K562 (cell line): ENCODE results near the gene TESK2. TPM values are rescaled to one million over a fixed set of nuclear protein-coding genes. Genes with fewer than 3 reads are reported as not detected.

ENCODE experiments used
- BCL6 ChIP-seq: fragments of 250-450 bp; sonication (Bioruptor Pico); IDR thresholded peaks from 2 replicates; pipeline ENCODE4 v1.4.0; 2020
- CC2D1A ChIP-seq: fragments of 450-650 bp; IDR thresholded peaks from 2 replicates; pipeline ENCODE4 v1.6.1; 2017; ENCODE audit warnings: mild to moderate bottlenecking
- KDM2B ChIP-seq: fragments of 250-450 bp; sonication (Bioruptor Pico); IDR thresholded peaks from 2 replicates; pipeline ENCODE4 v1.8.0; 2021; ENCODE audit warnings: mild to moderate bottlenecking, moderate library complexity
- TSC22D4 ChIP-seq: fragments of 450-650 bp; IDR thresholded peaks from 2 replicates; pipeline ENCODE4 v1.6.1; 2016; ENCODE audit warnings: missing genetic modification characterization, missing biosample characterization, control low read depth
- ZBTB7A ChIP-seq: IDR thresholded peaks from 2 replicates; pipeline ENCODE4 v1.6.1; 2011; ENCODE audit warnings: low read depth, mild to moderate bottlenecking, low read length, moderate library complexity, borderline replicate concordance; ENCODE audit not compliant: control insufficient read depth
- ZNF830 ChIP-seq: fragments of 250-450 bp; sonication (Bioruptor Pico); IDR thresholded peaks from 2 replicates; pipeline ENCODE4 v1.5.0; 2021; ENCODE audit warnings: mild to moderate bottlenecking
- polyA plus RNA-seq, 8 experiments: library from polyadenylated mRNA; depleted of rRNA in 4 of 8; stranded (reverse) in 5 of 8; unstranded in 3 of 8; fragments of >200 nt; fragmentation: Nextera tagmentation in 2 of 8; fragmentation: Illumina TruSeq in 1 of 8; extraction: Ambion mirVana in 2 of 8; extraction: Trizol in 1 of 8; gene quantifications; 2 replicates each; pipeline versions ENCODE4 v1.2.1 to v1.2.3, GENCODE V29; 2011 to 2014; ENCODE audit warnings: inconsistent platforms in 1 of 8, missing spikeins in 1 of 8
- total RNA-seq, 7 experiments: library from RNA; depleted of rRNA in 6 of 7; stranded (reverse); fragments of >200 nt in 6 of 7; fragmentation: Illumina TruSeq in 2 of 7; extraction: Trizol in 2 of 7; gene quantifications; 2 replicates each; pipeline versions ENCODE4 v1.2.1 to v1.2.3, GENCODE V29; 2011 to 2021; ENCODE audit warnings: low replicate concordance in 1 of 7
- TF ChIP-seq, protein P1 (sequence below): sonication (generic); formaldehyde crosslinking; IDR thresholded peaks from 2 replicates; pipeline ENCODE4 v1.8.0; 2022; ENCODE audit warnings: mild to moderate bottlenecking, missing genetic modification reagents
- TF ChIP-seq, protein P2 (sequence below): fragments of 250-450 bp; sonication (Bioruptor Pico); IDR thresholded peaks from 2 replicates; pipeline ENCODE4 v1.4.0; 2020; ENCODE audit warnings: mild to moderate bottlenecking, moderate library complexity

The TESK2 gene
- total and polyA plus RNA-seq, 9 of the 15 experiments (the other 6 are each of a cell fraction or from before 2014, with no cell fraction given): 1.6 to 5.3 (median 3.7) TPM

DNA sequence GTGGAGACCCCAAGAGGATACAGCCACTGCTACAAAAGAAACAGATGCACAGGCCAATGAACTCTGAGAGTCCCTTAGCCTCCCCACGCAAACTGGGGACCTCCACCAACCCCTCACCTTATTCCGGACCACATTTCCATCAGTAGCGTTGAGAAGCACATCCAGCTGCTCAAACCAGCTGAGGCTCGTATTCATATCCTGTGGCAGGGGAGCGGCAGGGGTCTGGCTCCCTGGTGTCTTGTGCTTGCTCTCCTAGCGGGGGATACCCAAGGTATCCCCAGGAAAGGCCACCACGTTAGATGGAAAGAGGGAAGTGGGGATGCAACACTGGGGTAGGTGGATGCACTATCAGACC lies 8.4 kb upstream of the TESK2 start (continued):
- 0 out of 2 replicates have a peak, but pooled peaks have one; percentile 8 for TF ChIP-seq CC2D1A
- TF ChIP-seq, protein P1, sequence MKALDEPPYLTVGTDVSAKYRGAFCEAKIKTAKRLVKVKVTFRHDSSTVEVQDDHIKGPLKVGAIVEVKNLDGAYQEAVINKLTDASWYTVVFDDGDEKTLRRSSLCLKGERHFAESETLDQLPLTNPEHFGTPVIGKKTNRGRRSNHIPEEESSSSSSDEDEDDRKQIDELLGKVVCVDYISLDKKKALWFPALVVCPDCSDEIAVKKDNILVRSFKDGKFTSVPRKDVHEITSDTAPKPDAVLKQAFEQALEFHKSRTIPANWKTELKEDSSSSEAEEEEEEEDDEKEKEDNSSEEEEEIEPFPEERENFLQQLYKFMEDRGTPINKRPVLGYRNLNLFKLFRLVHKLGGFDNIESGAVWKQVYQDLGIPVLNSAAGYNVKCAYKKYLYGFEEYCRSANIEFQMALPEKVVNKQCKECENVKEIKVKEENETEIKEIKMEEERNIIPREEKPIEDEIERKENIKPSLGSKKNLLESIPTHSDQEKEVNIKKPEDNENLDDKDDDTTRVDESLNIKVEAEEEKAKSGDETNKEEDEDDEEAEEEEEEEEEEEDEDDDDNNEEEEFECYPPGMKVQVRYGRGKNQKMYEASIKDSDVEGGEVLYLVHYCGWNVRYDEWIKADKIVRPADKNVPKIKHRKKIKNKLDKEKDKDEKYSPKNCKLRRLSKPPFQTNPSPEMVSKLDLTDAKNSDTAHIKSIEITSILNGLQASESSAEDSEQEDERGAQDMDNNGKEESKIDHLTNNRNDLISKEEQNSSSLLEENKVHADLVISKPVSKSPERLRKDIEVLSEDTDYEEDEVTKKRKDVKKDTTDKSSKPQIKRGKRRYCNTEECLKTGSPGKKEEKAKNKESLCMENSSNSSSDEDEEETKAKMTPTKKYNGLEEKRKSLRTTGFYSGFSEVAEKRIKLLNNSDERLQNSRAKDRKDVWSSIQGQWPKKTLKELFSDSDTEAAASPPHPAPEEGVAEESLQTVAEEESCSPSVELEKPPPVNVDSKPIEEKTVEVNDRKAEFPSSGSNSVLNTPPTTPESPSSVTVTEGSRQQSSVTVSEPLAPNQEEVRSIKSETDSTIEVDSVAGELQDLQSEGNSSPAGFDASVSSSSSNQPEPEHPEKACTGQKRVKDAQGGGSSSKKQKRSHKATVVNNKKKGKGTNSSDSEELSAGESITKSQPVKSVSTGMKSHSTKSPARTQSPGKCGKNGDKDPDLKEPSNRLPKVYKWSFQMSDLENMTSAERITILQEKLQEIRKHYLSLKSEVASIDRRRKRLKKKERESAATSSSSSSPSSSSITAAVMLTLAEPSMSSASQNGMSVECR (CRISPR knock-in tag): no peak; the same call in 1 of the 2 replicates
- TF ChIP-seq ZNF830 (CRISPR knock-in tag): peak; percentile 92; the same call in 1 of the 2 replicates
- TF ChIP-seq KDM2B: peak; percentile 8; the same call in 1 of the 2 replicates
- TF ChIP-seq, protein P2, sequence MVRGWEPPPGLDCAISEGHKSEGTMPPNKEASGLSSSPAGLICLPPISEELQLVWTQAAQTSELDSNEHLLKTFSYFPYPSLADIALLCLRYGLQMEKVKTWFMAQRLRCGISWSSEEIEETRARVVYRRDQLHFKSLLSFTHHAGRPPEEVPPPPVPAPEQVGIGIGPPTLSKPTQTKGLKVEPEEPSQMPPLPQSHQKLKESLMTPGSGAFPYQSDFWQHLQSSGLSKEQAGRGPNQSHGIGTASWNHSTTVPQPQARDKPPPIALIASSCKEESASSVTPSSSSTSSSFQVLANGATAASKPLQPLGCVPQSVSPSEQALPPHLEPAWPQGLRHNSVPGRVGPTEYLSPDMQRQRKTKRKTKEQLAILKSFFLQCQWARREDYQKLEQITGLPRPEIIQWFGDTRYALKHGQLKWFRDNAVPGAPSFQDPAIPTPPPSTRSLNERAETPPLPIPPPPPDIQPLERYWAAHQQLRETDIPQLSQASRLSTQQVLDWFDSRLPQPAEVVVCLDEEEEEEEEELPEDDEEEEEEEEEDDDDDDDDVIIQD (CRISPR knock-in tag): no peak
- TF ChIP-seq ZBTB7A: peak; percentile 56; the same call in 1 of the 2 replicates
- no peak for TF ChIP-seq BCL6 (CRISPR knock-in tag)
- no peak for TF ChIP-seq TSC22D4
